Keratinocyte (primary cell): ENCODE data around the gene LMCD1.

Experiments
- EZH2 ChIP-seq: IDR thresholded peaks from one replicate; pipeline ENCODE4 v1.6.1; 2012; ENCODE audit warnings: inconsistent platforms, mild to moderate bottlenecking, low read length, moderate library complexity
- TF ChIP-seq, protein P1 (sequence below), 3 experiments: IDR thresholded peaks in 1 of 3; conservative IDR thresholded peaks in 1 of 3; optimal IDR thresholded peaks in 1 of 3; 2 replicates in 2 of 3; 3 replicates in 1 of 3; pipeline versions ENCODE3 to v1.5.1; 2011; ENCODE audit warnings: low read length in 3 of 3, mild to moderate bottlenecking in 3 of 3, moderate library complexity in 2 of 3, control low read depth in 1 of 3, inconsistent platforms in 1 of 3; ENCODE audit not compliant: insufficient read depth in 2 of 3; ENCODE audit errors: extremely low read depth in 1 of 3

DNA sequence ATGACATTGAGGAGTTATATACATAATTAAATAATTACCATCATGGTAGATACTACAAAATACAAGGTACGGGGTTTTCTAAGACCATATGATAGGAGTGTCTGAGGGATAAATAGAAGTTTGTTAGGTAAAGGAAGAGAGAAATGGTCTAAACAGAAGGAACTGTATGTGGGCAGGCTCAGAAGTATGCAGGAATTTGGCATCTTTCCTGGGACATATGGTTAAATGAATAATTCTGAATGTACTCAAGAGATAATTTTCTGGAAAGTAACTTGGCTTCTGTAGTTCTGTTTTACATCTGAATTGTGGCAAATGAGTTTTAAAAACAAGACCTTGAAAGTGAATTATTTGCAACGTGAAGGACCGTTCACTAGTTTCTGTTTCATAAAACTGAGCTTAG, 17.5 kb downstream of the LMCD1 start:
- TF ChIP-seq EZH2 = no peak
- TF ChIP-seq, protein P1, sequence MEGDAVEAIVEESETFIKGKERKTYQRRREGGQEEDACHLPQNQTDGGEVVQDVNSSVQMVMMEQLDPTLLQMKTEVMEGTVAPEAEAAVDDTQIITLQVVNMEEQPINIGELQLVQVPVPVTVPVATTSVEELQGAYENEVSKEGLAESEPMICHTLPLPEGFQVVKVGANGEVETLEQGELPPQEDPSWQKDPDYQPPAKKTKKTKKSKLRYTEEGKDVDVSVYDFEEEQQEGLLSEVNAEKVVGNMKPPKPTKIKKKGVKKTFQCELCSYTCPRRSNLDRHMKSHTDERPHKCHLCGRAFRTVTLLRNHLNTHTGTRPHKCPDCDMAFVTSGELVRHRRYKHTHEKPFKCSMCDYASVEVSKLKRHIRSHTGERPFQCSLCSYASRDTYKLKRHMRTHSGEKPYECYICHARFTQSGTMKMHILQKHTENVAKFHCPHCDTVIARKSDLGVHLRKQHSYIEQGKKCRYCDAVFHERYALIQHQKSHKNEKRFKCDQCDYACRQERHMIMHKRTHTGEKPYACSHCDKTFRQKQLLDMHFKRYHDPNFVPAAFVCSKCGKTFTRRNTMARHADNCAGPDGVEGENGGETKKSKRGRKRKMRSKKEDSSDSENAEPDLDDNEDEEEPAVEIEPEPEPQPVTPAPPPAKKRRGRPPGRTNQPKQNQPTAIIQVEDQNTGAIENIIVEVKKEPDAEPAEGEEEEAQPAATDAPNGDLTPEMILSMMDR (optimal IDR thresholded peaks at IDR 0.05 in 1 of 3, IDR thresholded peaks at IDR 0.05 in 1 of 3, conservative IDR thresholded peaks at IDR 0.05 in 1 of 3; ENCODE audit: extremely low read depth in 1 of 3, insufficient read depth in 2 of 3, low read length in 3 of 3) = no peak
